Activated CD4-positive, alpha-beta T cell treated with anti-CD3 and anti-CD28 coated beads, Interleukin-2, amount 50 U/mL, for 1 hour (primary cell): Measurements from ENCODE around the gene ADORA1.

Experiments
- DNase-seq: peaks from one replicate; pipeline ENCODE4 v3.0.0-alpha.2; 2020

ADORA1 gene

GRCh38 chr1:203162403-203162802 is 34.9 kb downstream of the ADORA1 start:
- DNase-seq, result no peak

- no peak for DNase-seq
Observed at GRCh38 chr1:203163891-203164635, 36.5 kb downstream of the ADORA1 start.

- no peak for DNase-seq
Observed at GRCh38 chr1:203165101-203165799, 37.7 kb downstream of the ADORA1 start.

- DNase-seq, result no peak
Observed at GRCh38 chr1:203165800-203166161, 38.3 kb downstream of the ADORA1 start.

- DNase-seq, result no peak
Observed at GRCh38 chr1:203166192-203166940, 38.8 kb downstream of the ADORA1 start.

- DNase-seq, result no peak
Observed at GRCh38 chr1:203167026-203167912, 39.7 kb downstream of the ADORA1 start.

GRCh38 chr1:203167913-203168200 is 40.3 kb downstream of the ADORA1 start:
- no peak for DNase-seq

GRCh38 chr1:203168256-203168786 is 40.8 kb downstream of the ADORA1 start:
- DNase-seq, result no peak

- no peak for DNase-seq
Observed at GRCh38 chr1:203168991-203169390, 41.5 kb downstream of the ADORA1 start.

- no peak for DNase-seq
Observed at GRCh38 chr1:203169770-203170520, 42.4 kb downstream of the ADORA1 start.

- no peak for DNase-seq
Observed at GRCh38 chr1:203170625-203171330, 43.3 kb downstream of the ADORA1 start.

- no peak for DNase-seq
Observed at GRCh38 chr1:203171341-203172183, 44.0 kb downstream of the ADORA1 start.

GRCh38 chr1:203172184-203173010 is 44.9 kb downstream of the ADORA1 start:
- DNase-seq, result peak; percentile 35

- DNase-seq, result no peak
Observed at GRCh38 chr1:203173011-203173555, 45.6 kb downstream of the ADORA1 start.

GRCh38 chr1:203173566-203173965 is 46.0 kb downstream of the ADORA1 start:
- DNase-seq, result no peak

GRCh38 chr1:203174324-203174985 is 46.9 kb downstream of the ADORA1 start:
- DNase-seq, result no peak

- DNase-seq, result no peak
Observed at GRCh38 chr1:203175237-203175826, 47.8 kb downstream of the ADORA1 start, which contains the start of gene MYBPH. Gene MYBPH, minus strand, starts transcription at chr1:203175826. Its CDS starts 71 bp downstream, at chr1:203175755.

GRCh38 chr1:203175827-203176241 is 48.3 kb downstream of the ADORA1 start:
- DNase-seq, result no peak
